GM10248 (cell line): ENCODE data around the gene ZBTB20.

Experiments used
- CTCF ChIA-PET: fragments of 300-600 bp; sonication (Branson Sonifier 250); formaldehyde crosslinking; extraction: SDS; loops from one replicate; lab custom pipeline; 2021; ENCODE audit warnings: antibody characterized with exemption; lab: Yijun Ruan, JAX
- POLR2A ChIA-PET: fragments of 350-650 bp; sonication (Branson Sonifier 250); formaldehyde crosslinking; extraction: SDS; loops from one replicate; lab custom pipeline; 2020; ENCODE audit warnings: antibody characterized with exemption; lab: Yijun Ruan, JAX
- DNase-seq: peaks from one replicate; pipeline ENCODE4 v3.0.0; 2012; ENCODE audit errors: extremely low spot score
- TF ChIP-seq, protein P1 (sequence below): IDR thresholded peaks from 2 replicates; pipeline ENCODE4 v1.5.1; 2012; ENCODE audit warnings: mild to moderate bottlenecking, low read depth; ENCODE audit errors: extremely low read depth, missing control alignments, control extremely low read depth

The ZBTB20 gene

GRCh38 chr3:114624047-114624445, 523.0 kb downstream of the ZBTB20 start:
- ChIA-PET POLR2A (no interaction called here), CTCF (interaction anchor here (1.3 kb wide), 1 partner anchor 27 kb away, joined by 4 read pairs; no protein-coding TSS in a partner anchor)
- TF ChIP-seq, protein P1, sequence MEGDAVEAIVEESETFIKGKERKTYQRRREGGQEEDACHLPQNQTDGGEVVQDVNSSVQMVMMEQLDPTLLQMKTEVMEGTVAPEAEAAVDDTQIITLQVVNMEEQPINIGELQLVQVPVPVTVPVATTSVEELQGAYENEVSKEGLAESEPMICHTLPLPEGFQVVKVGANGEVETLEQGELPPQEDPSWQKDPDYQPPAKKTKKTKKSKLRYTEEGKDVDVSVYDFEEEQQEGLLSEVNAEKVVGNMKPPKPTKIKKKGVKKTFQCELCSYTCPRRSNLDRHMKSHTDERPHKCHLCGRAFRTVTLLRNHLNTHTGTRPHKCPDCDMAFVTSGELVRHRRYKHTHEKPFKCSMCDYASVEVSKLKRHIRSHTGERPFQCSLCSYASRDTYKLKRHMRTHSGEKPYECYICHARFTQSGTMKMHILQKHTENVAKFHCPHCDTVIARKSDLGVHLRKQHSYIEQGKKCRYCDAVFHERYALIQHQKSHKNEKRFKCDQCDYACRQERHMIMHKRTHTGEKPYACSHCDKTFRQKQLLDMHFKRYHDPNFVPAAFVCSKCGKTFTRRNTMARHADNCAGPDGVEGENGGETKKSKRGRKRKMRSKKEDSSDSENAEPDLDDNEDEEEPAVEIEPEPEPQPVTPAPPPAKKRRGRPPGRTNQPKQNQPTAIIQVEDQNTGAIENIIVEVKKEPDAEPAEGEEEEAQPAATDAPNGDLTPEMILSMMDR = no peak
- DNase-seq = no peak

DNA sequence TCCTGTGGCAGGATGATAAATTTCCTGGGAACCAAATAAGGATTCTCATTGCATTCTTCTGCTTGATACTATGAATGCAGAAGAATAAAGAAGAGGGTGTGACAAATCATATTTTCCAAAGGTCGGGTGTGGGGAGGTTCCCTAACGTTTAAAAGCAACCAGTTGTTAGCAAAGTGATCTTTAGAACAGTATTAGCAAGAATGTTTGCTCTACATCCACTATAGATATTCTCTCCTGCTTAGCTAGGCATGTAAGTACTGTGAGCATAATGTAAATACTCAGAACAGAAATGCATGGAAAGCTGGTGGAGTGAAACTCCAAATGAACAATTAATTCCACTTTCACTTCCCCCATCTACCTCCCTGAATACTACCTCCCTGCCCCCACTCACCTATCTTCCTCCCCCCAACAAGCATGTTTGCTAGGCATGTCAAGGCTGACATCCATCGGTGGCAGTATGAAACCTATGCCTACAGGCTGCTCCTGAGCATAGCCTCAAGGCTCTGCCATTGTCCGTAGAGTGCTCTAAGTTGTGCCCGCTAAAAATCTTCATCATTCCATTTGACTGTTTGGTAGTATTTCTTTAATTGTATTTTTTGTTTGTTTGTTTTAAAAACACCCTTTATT, 523.6 kb downstream of the ZBTB20 start:
- POLR2A ChIA-PET = no interaction called here
- TF ChIP-seq, protein P1 = no peak
- DNase-seq = no peak
- CTCF ChIA-PET = no interaction called here

DNA sequence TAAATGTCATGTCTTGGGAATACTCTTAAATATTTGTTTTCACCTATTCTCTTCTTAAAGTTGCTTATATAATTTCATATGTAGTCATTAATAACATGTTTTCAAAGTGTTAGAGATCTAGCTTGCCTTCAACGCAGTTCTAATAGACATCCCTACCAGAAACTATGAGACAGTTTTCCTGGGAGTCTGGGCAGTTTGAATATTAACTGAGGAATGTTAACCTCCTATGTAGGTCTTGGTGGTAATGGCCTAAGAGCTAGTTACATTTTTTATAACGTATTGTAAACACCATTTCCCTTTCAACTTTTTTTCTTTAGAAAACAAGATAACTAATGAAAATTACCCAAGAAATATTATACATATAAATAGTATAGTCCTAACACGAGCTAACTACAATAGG, 525.1 kb downstream of the ZBTB20 start:
- POLR2A ChIA-PET = no interaction called here
- TF ChIP-seq, protein P1 = no peak
- CTCF ChIA-PET = interaction anchor here (0.8 to 1.9 kb wide), 2 partner anchors 9 to 16 kb away, joined by 4 to 5 read pairs; no protein-coding TSS in a partner anchor
- DNase-seq = no peak

DNA sequence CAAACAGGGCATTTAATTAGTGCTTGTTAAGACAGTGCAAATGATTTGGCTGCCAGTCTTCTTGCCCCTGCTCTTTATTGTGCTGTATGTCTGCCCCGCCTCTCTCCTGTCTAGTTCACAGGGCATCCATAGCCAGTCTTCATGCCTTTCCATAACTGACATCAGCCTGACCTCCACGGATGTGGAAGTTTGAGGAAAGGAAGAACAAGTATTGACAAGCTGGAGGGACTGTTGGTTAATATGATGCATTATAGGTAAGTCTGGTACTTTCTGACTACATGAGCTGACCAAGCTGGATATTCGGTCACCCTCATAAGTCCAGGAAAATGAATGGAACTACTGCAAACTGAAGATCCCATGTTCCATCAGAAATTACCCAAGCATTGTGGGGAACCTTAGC, 527.3 kb downstream of the ZBTB20 start:
- no peak for DNase-seq
- CTCF ChIA-PET = interaction anchor here (1.0 to 1.2 kb wide), 2 partner anchors 15 to 486 kb away, joined by 3 read pairs; no protein-coding TSS in a partner anchor
- POLR2A ChIA-PET = no interaction called here
- TF ChIP-seq, protein P1 = no peak

DNA sequence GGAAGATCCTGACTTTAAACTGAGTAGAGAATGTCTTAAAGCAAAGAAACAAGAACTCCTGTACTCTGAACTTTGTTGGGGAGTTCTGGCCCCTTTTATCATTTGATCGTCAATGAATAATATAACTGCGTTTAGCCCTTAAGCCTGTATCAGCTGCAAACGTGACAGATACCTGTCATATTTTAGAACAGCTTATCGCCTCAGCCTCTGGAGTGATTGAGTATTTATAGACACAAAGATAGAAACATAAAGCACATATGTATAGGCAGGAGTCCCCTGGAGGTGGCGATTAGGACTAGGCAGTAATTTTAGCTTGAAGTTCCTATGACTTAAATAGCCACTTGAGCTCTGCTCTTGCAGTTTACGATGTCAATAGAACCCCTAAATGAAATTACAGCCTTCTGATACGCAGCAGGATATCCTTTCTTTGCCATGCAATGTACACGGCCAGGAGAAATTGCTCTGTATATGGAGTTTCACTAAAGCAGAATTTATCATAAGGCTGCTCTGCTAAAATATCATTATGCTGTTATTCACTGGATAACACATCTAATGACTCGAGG, 531.5 kb downstream of the ZBTB20 start:
- DNase-seq = no peak
- ChIA-PET POLR2A (no interaction called here), CTCF (interaction anchor here (1.2 kb wide), 1 partner anchor 10 kb away, joined by 6 read pairs; no protein-coding TSS in a partner anchor)
- TF ChIP-seq, protein P1 = no peak

GRCh38 chr3:114609973-114610630, 537.0 kb downstream of the ZBTB20 start:
- ChIA-PET POLR2A (no interaction called here), CTCF (interaction anchor here (1.3 to 1.8 kb wide), 2 partner anchors 9 kb away, joined by 3 to 5 read pairs; no protein-coding TSS in a partner anchor)
- TF ChIP-seq, protein P1 = no peak
- DNase-seq = no peak
